Measurements from ENCODE around the gene COX6B1.

The COX6B1 gene

DNA sequence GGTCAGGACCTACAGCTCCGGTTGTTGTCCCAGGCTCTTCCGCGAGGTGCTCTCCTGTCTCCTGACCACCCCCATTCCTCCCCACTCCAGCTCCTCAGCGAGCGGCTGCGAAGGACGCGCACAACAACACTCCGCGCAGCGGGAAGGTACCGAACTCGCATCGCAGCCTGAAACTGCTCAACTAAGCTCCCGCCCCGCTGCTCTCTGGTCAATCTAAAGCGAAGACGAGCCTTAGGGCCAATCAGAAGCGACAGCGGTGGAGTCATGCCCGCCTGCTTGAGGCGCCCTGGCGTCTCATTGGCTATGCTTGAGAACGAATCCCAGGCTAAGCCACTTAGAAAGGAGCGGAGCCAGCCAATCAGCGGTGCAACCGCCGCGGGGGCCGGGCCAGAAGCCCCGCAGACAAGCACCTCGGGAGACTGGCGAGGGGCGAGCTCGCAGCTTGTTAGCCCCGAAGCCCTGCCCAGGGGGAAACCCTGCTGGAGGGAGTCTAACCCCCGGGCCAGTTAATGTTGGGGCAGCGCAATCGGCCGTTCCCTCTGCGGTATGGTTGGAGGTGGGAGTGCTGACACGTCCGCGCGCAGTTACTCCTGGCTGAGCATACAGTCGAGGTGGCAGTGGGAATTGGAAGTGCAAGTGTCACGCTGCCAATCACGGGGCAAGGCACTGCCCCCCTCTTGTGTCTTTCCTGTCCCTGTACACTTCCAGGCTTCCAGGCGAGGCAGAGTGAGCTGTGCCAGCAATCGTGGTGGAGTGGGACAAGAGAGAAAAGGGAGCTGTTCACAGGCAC lies 54.3 kb downstream of the COX6B1 start (continued):
- no peak for TF ChIP-seq ZNF776 (tag by site-specific recombination; IDR thresholded peaks at IDR 0.05; ENCODE audit: borderline replicate concordance)
- peak; percentile 93 for TF ChIP-seq ZNF600 (tag by site-specific recombination; IDR thresholded peaks at IDR 0.05)
- TF ChIP-seq, protein P1, sequence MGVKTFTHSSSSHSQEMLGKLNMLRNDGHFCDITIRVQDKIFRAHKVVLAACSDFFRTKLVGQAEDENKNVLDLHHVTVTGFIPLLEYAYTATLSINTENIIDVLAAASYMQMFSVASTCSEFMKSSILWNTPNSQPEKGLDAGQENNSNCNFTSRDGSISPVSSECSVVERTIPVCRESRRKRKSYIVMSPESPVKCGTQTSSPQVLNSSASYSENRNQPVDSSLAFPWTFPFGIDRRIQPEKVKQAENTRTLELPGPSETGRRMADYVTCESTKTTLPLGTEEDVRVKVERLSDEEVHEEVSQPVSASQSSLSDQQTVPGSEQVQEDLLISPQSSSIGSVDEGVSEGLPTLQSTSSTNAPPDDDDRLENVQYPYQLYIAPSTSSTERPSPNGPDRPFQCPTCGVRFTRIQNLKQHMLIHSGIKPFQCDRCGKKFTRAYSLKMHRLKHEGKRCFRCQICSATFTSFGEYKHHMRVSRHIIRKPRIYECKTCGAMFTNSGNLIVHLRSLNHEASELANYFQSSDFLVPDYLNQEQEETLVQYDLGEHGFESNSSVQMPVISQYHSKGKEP (tag by site-specific recombination; IDR thresholded peaks at IDR 0.05) = no peak
- no peak for TF ChIP-seq ZNF37A (tag by site-specific recombination; IDR thresholded peaks at IDR 0.05)
- TF ChIP-seq, protein P2, sequence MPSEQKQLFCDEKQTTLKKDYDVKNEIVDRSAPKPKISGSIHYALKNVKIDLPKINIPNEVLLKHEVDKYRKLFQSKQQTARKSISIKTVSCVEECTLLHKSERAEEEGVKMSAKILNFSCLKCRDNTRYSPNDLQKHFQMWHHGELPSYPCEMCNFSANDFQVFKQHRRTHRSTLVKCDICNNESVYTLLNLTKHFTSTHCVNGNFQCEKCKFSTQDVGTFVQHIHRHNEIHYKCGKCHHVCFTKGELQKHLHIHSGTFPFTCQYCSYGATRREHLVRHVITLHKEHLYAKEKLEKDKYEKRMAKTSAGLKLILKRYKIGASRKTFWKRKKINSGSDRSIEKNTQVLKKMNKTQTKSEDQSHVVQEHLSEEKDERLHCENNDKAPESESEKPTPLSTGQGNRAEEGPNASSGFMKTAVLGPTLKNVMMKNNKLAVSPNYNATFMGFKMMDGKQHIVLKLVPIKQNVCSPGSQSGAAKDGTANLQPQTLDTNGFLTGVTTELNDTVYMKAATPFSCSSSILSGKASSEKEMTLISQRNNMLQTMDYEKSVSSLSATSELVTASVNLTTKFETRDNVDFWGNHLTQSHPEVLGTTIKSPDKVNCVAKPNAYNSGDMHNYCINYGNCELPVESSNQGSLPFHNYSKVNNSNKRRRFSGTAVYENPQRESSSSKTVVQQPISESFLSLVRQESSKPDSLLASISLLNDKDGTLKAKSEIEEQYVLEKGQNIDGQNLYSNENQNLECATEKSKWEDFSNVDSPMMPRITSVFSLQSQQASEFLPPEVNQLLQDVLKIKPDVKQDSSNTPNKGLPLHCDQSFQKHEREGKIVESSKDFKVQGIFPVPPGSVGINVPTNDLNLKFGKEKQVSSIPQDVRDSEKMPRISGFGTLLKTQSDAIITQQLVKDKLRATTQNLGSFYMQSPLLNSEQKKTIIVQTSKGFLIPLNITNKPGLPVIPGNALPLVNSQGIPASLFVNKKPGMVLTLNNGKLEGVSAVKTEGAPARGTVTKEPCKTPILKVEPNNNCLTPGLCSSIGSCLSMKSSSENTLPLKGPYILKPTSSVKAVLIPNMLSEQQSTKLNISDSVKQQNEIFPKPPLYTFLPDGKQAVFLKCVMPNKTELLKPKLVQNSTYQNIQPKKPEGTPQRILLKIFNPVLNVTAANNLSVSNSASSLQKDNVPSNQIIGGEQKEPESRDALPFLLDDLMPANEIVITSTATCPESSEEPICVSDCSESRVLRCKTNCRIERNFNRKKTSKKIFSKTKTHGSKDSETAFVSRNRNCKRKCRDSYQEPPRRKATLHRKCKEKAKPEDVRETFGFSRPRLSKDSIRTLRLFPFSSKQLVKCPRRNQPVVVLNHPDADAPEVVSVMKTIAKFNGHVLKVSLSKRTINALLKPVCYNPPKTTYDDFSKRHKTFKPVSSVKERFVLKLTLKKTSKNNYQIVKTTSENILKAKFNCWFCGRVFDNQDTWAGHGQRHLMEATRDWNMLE (tag by site-specific recombination; conservative IDR thresholded peaks at IDR 0.05; ENCODE audit: low read depth) = no peak
- TF ChIP-seq ZNF121 (tag by site-specific recombination; IDR thresholded peaks at IDR 0.05) = no peak
- peak; percentile 83; the same call in 1 of the 2 replicates for TF ChIP-seq ZNF777 (tag by site-specific recombination; IDR thresholded peaks at IDR 0.05; ENCODE audit: borderline replicate concordance)
- TF ChIP-seq, protein P3, sequence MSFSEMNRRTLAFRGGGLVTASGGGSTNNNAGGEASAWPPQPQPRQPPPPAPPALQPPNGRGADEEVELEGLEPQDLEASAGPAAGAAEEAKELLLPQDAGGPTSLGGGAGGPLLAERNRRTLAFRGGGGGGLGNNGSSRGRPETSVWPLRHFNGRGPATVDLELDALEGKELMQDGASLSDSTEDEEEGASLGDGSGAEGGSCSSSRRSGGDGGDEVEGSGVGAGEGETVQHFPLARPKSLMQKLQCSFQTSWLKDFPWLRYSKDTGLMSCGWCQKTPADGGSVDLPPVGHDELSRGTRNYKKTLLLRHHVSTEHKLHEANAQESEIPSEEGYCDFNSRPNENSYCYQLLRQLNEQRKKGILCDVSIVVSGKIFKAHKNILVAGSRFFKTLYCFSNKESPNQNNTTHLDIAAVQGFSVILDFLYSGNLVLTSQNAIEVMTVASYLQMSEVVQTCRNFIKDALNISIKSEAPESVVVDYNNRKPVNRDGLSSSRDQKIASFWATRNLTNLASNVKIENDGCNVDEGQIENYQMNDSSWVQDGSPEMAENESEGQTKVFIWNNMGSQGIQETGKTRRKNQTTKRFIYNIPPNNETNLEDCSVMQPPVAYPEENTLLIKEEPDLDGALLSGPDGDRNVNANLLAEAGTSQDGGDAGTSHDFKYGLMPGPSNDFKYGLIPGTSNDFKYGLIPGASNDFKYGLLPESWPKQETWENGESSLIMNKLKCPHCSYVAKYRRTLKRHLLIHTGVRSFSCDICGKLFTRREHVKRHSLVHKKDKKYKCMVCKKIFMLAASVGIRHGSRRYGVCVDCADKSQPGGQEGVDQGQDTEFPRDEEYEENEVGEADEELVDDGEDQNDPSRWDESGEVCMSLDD (tag by site-specific recombination; IDR thresholded peaks at IDR 0.05) = peak; percentile 79
- peak; percentile 29 for TF ChIP-seq ZNF501 (tag by site-specific recombination; IDR thresholded peaks at IDR 0.05)
- TF ChIP-seq ZNF416 (tag by site-specific recombination; IDR thresholded peaks at IDR 0.05) = no peak
- no peak for TF ChIP-seq ZNF146 (tag by site-specific recombination; IDR thresholded peaks at IDR 0.05)
- TF ChIP-seq ZNF660 (tag by site-specific recombination; IDR thresholded peaks at IDR 0.05) = no peak
- peak; percentile 7; the same call in 1 of the 2 replicates for TF ChIP-seq IKZF3 (tag by site-specific recombination; IDR thresholded peaks at IDR 0.05)
- peak; percentile 78 for TF ChIP-seq ZNF792 (tag by site-specific recombination; IDR thresholded peaks at IDR 0.05)
- no peak for TF ChIP-seq ZNF571 (tag by site-specific recombination; IDR thresholded peaks at IDR 0.05)
- TF ChIP-seq, protein P4, sequence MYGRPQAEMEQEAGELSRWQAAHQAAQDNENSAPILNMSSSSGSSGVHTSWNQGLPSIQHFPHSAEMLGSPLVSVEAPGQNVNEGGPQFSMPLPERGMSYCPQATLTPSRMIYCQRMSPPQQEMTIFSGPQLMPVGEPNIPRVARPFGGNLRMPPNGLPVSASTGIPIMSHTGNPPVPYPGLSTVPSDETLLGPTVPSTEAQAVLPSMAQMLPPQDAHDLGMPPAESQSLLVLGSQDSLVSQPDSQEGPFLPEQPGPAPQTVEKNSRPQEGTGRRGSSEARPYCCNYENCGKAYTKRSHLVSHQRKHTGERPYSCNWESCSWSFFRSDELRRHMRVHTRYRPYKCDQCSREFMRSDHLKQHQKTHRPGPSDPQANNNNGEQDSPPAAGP (tag by site-specific recombination; IDR thresholded peaks at IDR 0.05) = peak; percentile 72
- no peak for TF ChIP-seq ZNF280D (tag by site-specific recombination; IDR thresholded peaks at IDR 0.05)
- peak; percentile 85 for TF ChIP-seq ZNF391 (tag by site-specific recombination; IDR thresholded peaks at IDR 0.05; ENCODE audit: borderline replicate concordance, low read depth)
- no peak for TF ChIP-seq ZNF768 (tag by site-specific recombination; IDR thresholded peaks at IDR 0.05)
- peak; percentile 94; the same call in 1 of the 2 replicates for TF ChIP-seq REPIN1 (tag by site-specific recombination; IDR thresholded peaks at IDR 0.05; ENCODE audit: low read depth)
- TF ChIP-seq, protein P5, sequence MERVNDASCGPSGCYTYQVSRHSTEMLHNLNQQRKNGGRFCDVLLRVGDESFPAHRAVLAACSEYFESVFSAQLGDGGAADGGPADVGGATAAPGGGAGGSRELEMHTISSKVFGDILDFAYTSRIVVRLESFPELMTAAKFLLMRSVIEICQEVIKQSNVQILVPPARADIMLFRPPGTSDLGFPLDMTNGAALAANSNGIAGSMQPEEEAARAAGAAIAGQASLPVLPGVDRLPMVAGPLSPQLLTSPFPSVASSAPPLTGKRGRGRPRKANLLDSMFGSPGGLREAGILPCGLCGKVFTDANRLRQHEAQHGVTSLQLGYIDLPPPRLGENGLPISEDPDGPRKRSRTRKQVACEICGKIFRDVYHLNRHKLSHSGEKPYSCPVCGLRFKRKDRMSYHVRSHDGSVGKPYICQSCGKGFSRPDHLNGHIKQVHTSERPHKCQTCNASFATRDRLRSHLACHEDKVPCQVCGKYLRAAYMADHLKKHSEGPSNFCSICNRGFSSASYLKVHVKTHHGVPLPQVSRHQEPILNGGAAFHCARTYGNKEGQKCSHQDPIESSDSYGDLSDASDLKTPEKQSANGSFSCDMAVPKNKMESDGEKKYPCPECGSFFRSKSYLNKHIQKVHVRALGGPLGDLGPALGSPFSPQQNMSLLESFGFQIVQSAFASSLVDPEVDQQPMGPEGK (tag by site-specific recombination; IDR thresholded peaks at IDR 0.05) = peak; percentile 97
- TF ChIP-seq, protein P6, sequence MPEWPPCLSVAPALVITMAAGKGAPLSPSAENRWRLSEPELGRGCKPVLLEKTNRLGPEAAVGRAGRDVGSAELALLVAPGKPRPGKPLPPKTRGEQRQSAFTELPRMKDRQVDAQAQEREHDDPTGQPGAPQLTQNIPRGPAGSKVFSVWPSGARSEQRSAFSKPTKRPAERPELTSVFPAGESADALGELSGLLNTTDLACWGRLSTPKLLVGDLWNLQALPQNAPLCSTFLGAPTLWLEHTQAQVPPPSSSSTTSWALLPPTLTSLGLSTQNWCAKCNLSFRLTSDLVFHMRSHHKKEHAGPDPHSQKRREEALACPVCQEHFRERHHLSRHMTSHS (tag by site-specific recombination; IDR thresholded peaks at IDR 0.05) = no peak

Data from HEK293 (cell line).